Heart left ventricle (tissue), 13 donors: ENCODE measurements around the gene CLSTN2.

Source experiments
- POLR2A ChIP-seq, 2 donors: fragments of 450-650 bp; IDR thresholded peaks; one replicate each; pipeline ENCODE4 v1.6.1; 2017; ENCODE audit warnings: antibody characterized with exemption in 2 of 2, mild to moderate bottlenecking in 2 of 2, moderate library complexity in 2 of 2
- TF ChIP-seq, protein P1 (sequence below), 12 donors: fragments of 200-600 bp; sonication (generic) in 4 of 12; IDR thresholded peaks; one replicate each; pipeline versions ENCODE4 v1.5.0 to v1.8.0; 2018 to 2022; ENCODE audit warnings: antibody characterized with exemption in 12 of 12, mild to moderate bottlenecking in 5 of 12
- donor health status: ischemic (EF 13 %, LVEDD 7.1; RV severe dilation, severe dysfunction).
- donor health status: DM: no; HTN: yes; CAD: no.
- donor health status: DM: no; HTN: no; CAD: no.
- donor health status: ischemic (EF 25% LVEDD 6.9; RV normal size, moderate dysfunction).
- donor health status: ischemic (EF 25% LVEDD 5.7; RV mildly dilated, moderate dysfunction).
- donor health status: ischemic (EF 35%, LVEDD 5.7; RV mildly dilated, moderate dysfunction).
- donor health status: nonischemic (EF 11% LVEDD 7.7; RV severe dilation, severe dysfunction).
- donor health status: DM: yes; HTN: yes; CAD: no.
- donor health status: PGD.
- donor health status: ischemic (EF 29% LVEDD 5.4; RV normal size, mild dysfunction).
- donor health status: nonischemic (EF 23%, LVEDD 6.1; RV moderate dilation, normal function).

DNA sequence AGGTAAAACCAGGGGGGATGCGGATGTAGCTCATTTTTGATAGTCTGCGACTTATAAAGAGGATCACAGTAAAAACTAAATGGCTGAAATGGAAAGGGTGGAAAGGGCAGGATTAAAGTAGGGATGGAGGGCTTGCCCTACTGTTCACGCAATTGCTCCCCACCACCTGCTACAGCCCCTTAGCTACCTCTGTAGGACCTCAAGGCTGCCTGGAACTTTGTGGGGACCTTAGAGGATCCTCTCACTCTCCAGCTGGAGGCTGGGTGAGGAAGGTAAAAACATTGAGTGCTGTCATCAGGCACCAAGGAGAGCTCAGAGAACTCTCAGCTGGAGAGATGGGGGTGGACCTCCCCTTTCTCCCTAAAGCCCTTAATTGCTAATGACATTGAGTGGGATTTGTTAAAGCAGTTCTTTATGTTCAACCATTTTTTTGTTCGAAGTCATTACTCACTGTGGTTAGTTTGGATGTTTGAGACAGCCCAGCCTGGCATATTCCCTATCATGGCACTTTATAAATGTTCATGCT, 213.0 kb downstream of the CLSTN2 start:
- TF ChIP-seq, protein P1, sequence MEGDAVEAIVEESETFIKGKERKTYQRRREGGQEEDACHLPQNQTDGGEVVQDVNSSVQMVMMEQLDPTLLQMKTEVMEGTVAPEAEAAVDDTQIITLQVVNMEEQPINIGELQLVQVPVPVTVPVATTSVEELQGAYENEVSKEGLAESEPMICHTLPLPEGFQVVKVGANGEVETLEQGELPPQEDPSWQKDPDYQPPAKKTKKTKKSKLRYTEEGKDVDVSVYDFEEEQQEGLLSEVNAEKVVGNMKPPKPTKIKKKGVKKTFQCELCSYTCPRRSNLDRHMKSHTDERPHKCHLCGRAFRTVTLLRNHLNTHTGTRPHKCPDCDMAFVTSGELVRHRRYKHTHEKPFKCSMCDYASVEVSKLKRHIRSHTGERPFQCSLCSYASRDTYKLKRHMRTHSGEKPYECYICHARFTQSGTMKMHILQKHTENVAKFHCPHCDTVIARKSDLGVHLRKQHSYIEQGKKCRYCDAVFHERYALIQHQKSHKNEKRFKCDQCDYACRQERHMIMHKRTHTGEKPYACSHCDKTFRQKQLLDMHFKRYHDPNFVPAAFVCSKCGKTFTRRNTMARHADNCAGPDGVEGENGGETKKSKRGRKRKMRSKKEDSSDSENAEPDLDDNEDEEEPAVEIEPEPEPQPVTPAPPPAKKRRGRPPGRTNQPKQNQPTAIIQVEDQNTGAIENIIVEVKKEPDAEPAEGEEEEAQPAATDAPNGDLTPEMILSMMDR (IDR thresholded peaks at IDR 0.05): no peak
- no peak for TF ChIP-seq POLR2A (IDR thresholded peaks at IDR 0.05)
